WERI-Rb-1 (cell line): ENCODE measurements around the gene RFESD.

Experiments
- DNase-seq: peaks from one replicate; pipeline ENCODE4 v3.0.0-alpha.2; 2020
- H3K27ac ChIP-seq: fragments of 250-450 bp; sonication (Bioruptor Pico); 2 replicates; pipeline ENCODE4 v1.5.1; 2020; ENCODE audit warnings: mild to moderate bottlenecking, moderate library complexity
- H3K27me3 ChIP-seq: fragments of 250-450 bp; sonication (Bioruptor Pico); 2 replicates; pipeline ENCODE4 v1.5.1; 2021; ENCODE audit warnings: mild to moderate bottlenecking, low read depth, moderate library complexity; ENCODE audit not compliant: insufficient read depth, severe bottlenecking
- H3K36me3 ChIP-seq: fragments of 250-450 bp; sonication (Bioruptor Pico); 2 replicates; pipeline ENCODE4 v1.5.1; 2020; ENCODE audit warnings: mild to moderate bottlenecking, moderate library complexity
- H3K4me3 ChIP-seq: 2 replicates; pipeline ENCODE4 v1.5.1; 2011; ENCODE audit warnings: low read depth, mild to moderate bottlenecking, control low read depth, low read length
- H3K9me3 ChIP-seq: fragments of 250-450 bp; sonication (Bioruptor Pico); 2 replicates; pipeline ENCODE4 v1.5.1; 2021; ENCODE audit warnings: mild to moderate bottlenecking, moderate library complexity; ENCODE audit not compliant: severe bottlenecking
- CTCF ChIP-seq: IDR thresholded peaks from 2 replicates; pipeline ENCODE4 v1.5.1; 2011; ENCODE audit warnings: low read depth, mild to moderate bottlenecking, control low read depth, inconsistent platforms, low read length

Gene RFESD

GRCh38 chr5:95624368-95624767 is 22.2 kb upstream of the RFESD start:
- H3K9me3 ChIP-seq: no peaks in the 10 kb centered on the region

GRCh38 chr5:95626701-95627100 is 19.9 kb upstream of the RFESD start:
- no peaks in the 10 kb centered on the region for H3K27me3 ChIP-seq
- H3K9me3 ChIP-seq: no peaks in the 10 kb centered on the region
- no peak overlapping the region for H3K4me3 ChIP-seq
- H3K27ac ChIP-seq: no peak overlapping the region
- H3K36me3 ChIP-seq: no peaks in the 10 kb centered on the region
- DNase-seq: no peak
- no peak for TF ChIP-seq CTCF

More at GRCh38 chr5:95624368-95624767, 22.2 kb upstream of the RFESD start:
- TF ChIP-seq CTCF: no peak
- Histone ChIP-seq H3K27me3 (no peaks in the 10 kb centered on the region), H3K27ac (no peak overlapping the region), H3K4me3 (no peak overlapping the region), H3K36me3 (no peaks in the 10 kb centered on the region)
- DNase-seq: no peak

GRCh38 chr5:95627971-95628810 is 18.4 kb upstream of the RFESD start:
- Histone ChIP-seq H3K27me3 (no peaks in the 10 kb centered on the region), H3K27ac (no peak overlapping the region), H3K9me3 (no peaks in the 10 kb centered on the region), H3K4me3 (no peak overlapping the region), H3K36me3 (no peaks in the 10 kb centered on the region)
- no peak for DNase-seq
- no peak for TF ChIP-seq CTCF

GRCh38 chr5:95628933-95629332 is 17.6 kb upstream of the RFESD start:
- Histone ChIP-seq H3K27ac (no peak overlapping the region), H3K4me3 (no peak overlapping the region), H3K36me3 (no peaks in the 10 kb centered on the region), H3K9me3 (no peaks in the 10 kb centered on the region), H3K27me3 (no peaks in the 10 kb centered on the region)
- DNase-seq: no peak
- no peak for TF ChIP-seq CTCF

- Histone ChIP-seq H3K4me3 (no peak overlapping the region), H3K9me3 (no peaks in the 10 kb centered on the region), H3K27me3 (no peaks in the 10 kb centered on the region), H3K36me3 (no peaks in the 10 kb centered on the region), H3K27ac (no peak overlapping the region)
- no peak for DNase-seq
- no peak for TF ChIP-seq CTCF
Observed at GRCh38 chr5:95630394-95630917, 16.1 kb upstream of the RFESD start.
